Osteoblast (primary cell): ENCODE results near the gene WFDC2. TPM values are rescaled to one million over a fixed set of nuclear protein-coding genes. Genes with fewer than 3 reads are reported as not detected.

Experiments used
- DNase-seq: peaks from one replicate; pipeline ENCODE4 v3.0.0; 2011; ENCODE audit warnings: low spot score, mixed read lengths; ENCODE audit not compliant: insufficient read length; ENCODE audit errors: missing footprints
- H2AFZ ChIP-seq: 2 replicates; pipeline ENCODE4 v1.6.0; 2011; ENCODE audit warnings: mild to moderate bottlenecking, low read length
- H3K27ac ChIP-seq: 2 replicates; pipeline ENCODE4 v1.5.1; 2011; ENCODE audit warnings: mild to moderate bottlenecking, low read depth, low read length, moderate library complexity
- H3K27me3 ChIP-seq: 2 replicates; pipeline ENCODE4 v1.6.0; 2012; ENCODE audit warnings: mild to moderate bottlenecking, control low read depth, inconsistent platforms, low read length, moderate library complexity; ENCODE audit not compliant: insufficient read depth
- H3K36me3 ChIP-seq: 2 replicates; pipeline ENCODE4 v1.5.1; 2011; ENCODE audit warnings: mild to moderate bottlenecking, low read length, control low read depth, moderate library complexity; ENCODE audit not compliant: insufficient read depth
- H3K4me1 ChIP-seq: 2 replicates; pipeline ENCODE4 v1.5.1; 2011; ENCODE audit warnings: mild to moderate bottlenecking, low read length, control low read depth, moderate library complexity; ENCODE audit not compliant: insufficient read depth
- H3K4me2 ChIP-seq: 2 replicates; pipeline ENCODE4 v1.6.0; 2011; ENCODE audit warnings: mild to moderate bottlenecking, low read length; ENCODE audit not compliant: insufficient read depth
- H3K4me3 ChIP-seq: fragments of 200-600 bp; sonication (generic); 3 replicates; pipeline ENCODE4 v1.5.1; 2012; ENCODE audit warnings: mild to moderate bottlenecking, low read length, inconsistent platforms; ENCODE audit not compliant: insufficient read depth
- H3K79me2 ChIP-seq: 2 replicates; pipeline ENCODE4 v1.6.0; 2012; ENCODE audit warnings: mild to moderate bottlenecking, low read length, control low read depth, inconsistent platforms; ENCODE audit not compliant: insufficient read depth
- H3K9me3 ChIP-seq: 2 replicates; pipeline ENCODE4 v1.5.1; 2011; ENCODE audit warnings: low read depth, low read length, control low read depth
- H4K20me1 ChIP-seq: 2 replicates; pipeline ENCODE4 v1.6.0; 2012; ENCODE audit warnings: mild to moderate bottlenecking, low read length, control low read depth; ENCODE audit not compliant: insufficient read depth
- total RNA-seq: library from RNA; depleted of rRNA; stranded (reverse); fragments of >200 nt; gene quantifications from 2 replicates; pipeline ENCODE4 v1.2.3, GENCODE V29; 2012
- TF ChIP-seq, protein P1 (sequence below): IDR thresholded peaks from 2 replicates; pipeline ENCODE4 v1.5.1; 2011; ENCODE audit warnings: mild to moderate bottlenecking, low read depth, low read length, moderate library complexity; ENCODE audit errors: extremely low read depth

Gene WFDC2
- total RNA-seq, 1 donor: not detected

- no peak overlapping the region for H2AFZ ChIP-seq
- no peak for DNase-seq
- H3K27me3 ChIP-seq: peaks cover 8% of the 10 kb centered on the region
- no peaks in the 10 kb centered on the region for H4K20me1 ChIP-seq
- H3K4me2 ChIP-seq: no peak overlapping the region
- H3K27ac ChIP-seq: no peak overlapping the region
- no peak overlapping the region for H3K4me3 ChIP-seq
- H3K9me3 ChIP-seq: no peaks in the 10 kb centered on the region
- no peaks in the 10 kb centered on the region for H3K4me1 ChIP-seq
- no peaks in the 10 kb centered on the region for H3K36me3 ChIP-seq
- no peaks in the 10 kb centered on the region for H3K79me2 ChIP-seq
- TF ChIP-seq, protein P1, sequence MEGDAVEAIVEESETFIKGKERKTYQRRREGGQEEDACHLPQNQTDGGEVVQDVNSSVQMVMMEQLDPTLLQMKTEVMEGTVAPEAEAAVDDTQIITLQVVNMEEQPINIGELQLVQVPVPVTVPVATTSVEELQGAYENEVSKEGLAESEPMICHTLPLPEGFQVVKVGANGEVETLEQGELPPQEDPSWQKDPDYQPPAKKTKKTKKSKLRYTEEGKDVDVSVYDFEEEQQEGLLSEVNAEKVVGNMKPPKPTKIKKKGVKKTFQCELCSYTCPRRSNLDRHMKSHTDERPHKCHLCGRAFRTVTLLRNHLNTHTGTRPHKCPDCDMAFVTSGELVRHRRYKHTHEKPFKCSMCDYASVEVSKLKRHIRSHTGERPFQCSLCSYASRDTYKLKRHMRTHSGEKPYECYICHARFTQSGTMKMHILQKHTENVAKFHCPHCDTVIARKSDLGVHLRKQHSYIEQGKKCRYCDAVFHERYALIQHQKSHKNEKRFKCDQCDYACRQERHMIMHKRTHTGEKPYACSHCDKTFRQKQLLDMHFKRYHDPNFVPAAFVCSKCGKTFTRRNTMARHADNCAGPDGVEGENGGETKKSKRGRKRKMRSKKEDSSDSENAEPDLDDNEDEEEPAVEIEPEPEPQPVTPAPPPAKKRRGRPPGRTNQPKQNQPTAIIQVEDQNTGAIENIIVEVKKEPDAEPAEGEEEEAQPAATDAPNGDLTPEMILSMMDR: no peak
Observed at GRCh38 chr20:45452238-45452637, 17.3 kb upstream of the WFDC2 start.

GRCh38 chr20:45452772-45453691 lies 16.5 kb upstream of the WFDC2 start:
- Histone ChIP-seq H3K4me2 (no peak overlapping the region), H3K27ac (no peak overlapping the region), H3K9me3 (no peaks in the 10 kb centered on the region), H3K4me1 (no peaks in the 10 kb centered on the region), H3K79me2 (no peaks in the 10 kb centered on the region), H3K4me3 (no peak overlapping the region), H2AFZ (no peak overlapping the region), H4K20me1 (no peaks in the 10 kb centered on the region), H3K27me3 (peaks cover 8% of the 10 kb centered on the region), H3K36me3 (no peaks in the 10 kb centered on the region)
- TF ChIP-seq, protein P1: no peak
- DNase-seq: no peak

DNA sequence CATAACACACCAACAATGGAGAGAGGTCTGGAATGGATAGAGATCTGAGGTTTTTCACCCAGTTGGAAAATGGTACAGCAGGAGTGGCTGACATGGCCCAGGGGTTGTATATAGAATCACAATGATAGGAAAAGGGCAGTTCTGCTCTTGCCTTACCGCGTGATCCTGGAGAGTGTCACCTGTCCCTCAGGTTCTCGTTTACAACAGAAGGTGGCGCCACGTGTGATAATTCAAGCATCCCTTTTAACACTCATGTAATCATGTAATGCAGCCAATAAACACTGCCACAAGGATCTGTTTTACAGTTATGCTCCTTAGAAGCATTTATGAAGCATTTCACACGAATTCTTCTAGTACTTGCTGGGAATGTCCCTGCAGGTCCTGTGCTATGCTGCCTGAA lies 12.9 kb upstream of the WFDC2 start:
- H3K27ac ChIP-seq: no peak overlapping the region
- no peak overlapping the region for H3K4me2 ChIP-seq
- no peak for DNase-seq
- TF ChIP-seq, protein P1: no peak
- H3K79me2 ChIP-seq: no peaks in the 10 kb centered on the region
- H4K20me1 ChIP-seq: no peaks in the 10 kb centered on the region
- no peaks in the 10 kb centered on the region for H3K9me3 ChIP-seq
- H2AFZ ChIP-seq: no peak overlapping the region
- peaks cover 23% of the 10 kb centered on the region for H3K27me3 ChIP-seq
- no peaks in the 10 kb centered on the region for H3K4me1 ChIP-seq
- no peak overlapping the region for H3K4me3 ChIP-seq
- no peaks in the 10 kb centered on the region for H3K36me3 ChIP-seq

GRCh38 chr20:45459606-45460005 lies 9.9 kb upstream of the WFDC2 start:
- H3K9me3 ChIP-seq: no peaks in the 10 kb centered on the region
- H3K36me3 ChIP-seq: no peaks in the 10 kb centered on the region
- TF ChIP-seq, protein P1: peak; percentile 34
- no peak overlapping the region for H3K4me2 ChIP-seq
- H3K27ac ChIP-seq: no peak overlapping the region
- no peak overlapping the region for H2AFZ ChIP-seq
- no peaks in the 10 kb centered on the region for H3K4me1 ChIP-seq
- no peaks in the 10 kb centered on the region for H3K79me2 ChIP-seq
- DNase-seq: no peak
- H3K4me3 ChIP-seq: no peak overlapping the region
- peaks cover 40% of the 10 kb centered on the region for H3K27me3 ChIP-seq
- H4K20me1 ChIP-seq: no peaks in the 10 kb centered on the region
